ENCODE results near the gene ARHGAP28. TPM values are rescaled to one million over a fixed set of nuclear protein-coding genes. Genes with fewer than 3 reads are reported as not detected.

The ARHGAP28 gene
- total and polyA plus RNA-seq, 2 experiments from 2014 or later, result 13.6 to 23.7 TPM

DNA sequence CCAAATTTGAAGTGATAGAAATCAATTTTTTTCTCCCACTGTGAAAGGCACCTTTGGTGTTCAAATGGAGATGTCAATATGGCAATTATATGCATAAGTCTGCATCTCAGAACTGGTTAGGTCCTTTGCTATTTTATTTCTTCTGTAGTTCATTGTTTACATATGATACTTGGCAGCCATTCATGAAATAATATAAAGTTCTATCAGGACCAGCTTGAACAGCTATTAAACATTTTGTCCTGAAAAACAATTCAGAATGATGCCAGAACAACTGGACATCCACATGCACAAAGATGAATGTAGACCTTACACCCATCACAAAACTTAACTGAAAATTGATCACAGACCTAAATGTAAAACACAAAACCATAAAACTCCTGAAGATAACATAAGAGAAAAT, 41.8 kb upstream of the ARHGAP28 start:
- H3K27ac ChIP-seq, result no peak overlapping the region
- TF ChIP-seq, protein P1, sequence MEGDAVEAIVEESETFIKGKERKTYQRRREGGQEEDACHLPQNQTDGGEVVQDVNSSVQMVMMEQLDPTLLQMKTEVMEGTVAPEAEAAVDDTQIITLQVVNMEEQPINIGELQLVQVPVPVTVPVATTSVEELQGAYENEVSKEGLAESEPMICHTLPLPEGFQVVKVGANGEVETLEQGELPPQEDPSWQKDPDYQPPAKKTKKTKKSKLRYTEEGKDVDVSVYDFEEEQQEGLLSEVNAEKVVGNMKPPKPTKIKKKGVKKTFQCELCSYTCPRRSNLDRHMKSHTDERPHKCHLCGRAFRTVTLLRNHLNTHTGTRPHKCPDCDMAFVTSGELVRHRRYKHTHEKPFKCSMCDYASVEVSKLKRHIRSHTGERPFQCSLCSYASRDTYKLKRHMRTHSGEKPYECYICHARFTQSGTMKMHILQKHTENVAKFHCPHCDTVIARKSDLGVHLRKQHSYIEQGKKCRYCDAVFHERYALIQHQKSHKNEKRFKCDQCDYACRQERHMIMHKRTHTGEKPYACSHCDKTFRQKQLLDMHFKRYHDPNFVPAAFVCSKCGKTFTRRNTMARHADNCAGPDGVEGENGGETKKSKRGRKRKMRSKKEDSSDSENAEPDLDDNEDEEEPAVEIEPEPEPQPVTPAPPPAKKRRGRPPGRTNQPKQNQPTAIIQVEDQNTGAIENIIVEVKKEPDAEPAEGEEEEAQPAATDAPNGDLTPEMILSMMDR (IDR thresholded peaks at IDR 0.05; ENCODE audit: low read depth, low read length), result no peak
- no peaks in the 10 kb centered on the region for H3K9me3 ChIP-seq (ENCODE audit: low read depth)
- no peaks in the 10 kb centered on the region for H3K36me3 ChIP-seq
- DNase-seq (ENCODE audit: low read depth in 1 of 2, low spot score in 1 of 2), result no peak
- H3K27me3 ChIP-seq, result no peaks in the 10 kb centered on the region
- no peak overlapping the region for H3K4me3 ChIP-seq
- H3K4me1 ChIP-seq (ENCODE audit: low read depth), result no peaks in the 10 kb centered on the region

DNA sequence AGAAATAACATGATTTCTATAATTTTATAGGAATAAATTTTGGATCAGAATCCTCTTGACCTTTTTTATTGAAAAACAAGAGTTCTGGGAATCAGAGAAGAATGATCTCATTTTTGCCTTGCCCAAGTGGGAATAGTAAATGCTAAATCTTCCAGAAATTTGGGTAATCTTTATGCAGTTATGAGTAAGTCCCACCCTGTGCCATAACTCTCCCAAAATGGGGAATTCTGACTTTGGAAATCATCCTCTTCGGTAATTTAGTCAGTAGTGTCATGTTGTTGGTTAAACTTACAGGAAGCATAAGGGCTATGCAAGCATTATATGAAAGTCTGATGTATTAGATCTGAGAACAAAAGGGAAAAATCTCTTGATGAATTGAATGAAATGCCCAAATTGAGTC, 20.6 kb upstream of the ARHGAP28 start:
- no peak overlapping the region for H3K4me3 ChIP-seq
- TF ChIP-seq, protein P1 (IDR thresholded peaks at IDR 0.05; ENCODE audit: low read depth, low read length), result no peak
- H3K4me1 ChIP-seq (ENCODE audit: low read depth), result no peaks in the 10 kb centered on the region
- H3K9me3 ChIP-seq (ENCODE audit: low read depth), result no peaks in the 10 kb centered on the region
- no peaks in the 10 kb centered on the region for H3K27me3 ChIP-seq
- H3K27ac ChIP-seq, result no peak overlapping the region
- no peak for DNase-seq (ENCODE audit: low read depth in 1 of 2, low spot score in 1 of 2)
- no peaks in the 10 kb centered on the region for H3K36me3 ChIP-seq

DNA sequence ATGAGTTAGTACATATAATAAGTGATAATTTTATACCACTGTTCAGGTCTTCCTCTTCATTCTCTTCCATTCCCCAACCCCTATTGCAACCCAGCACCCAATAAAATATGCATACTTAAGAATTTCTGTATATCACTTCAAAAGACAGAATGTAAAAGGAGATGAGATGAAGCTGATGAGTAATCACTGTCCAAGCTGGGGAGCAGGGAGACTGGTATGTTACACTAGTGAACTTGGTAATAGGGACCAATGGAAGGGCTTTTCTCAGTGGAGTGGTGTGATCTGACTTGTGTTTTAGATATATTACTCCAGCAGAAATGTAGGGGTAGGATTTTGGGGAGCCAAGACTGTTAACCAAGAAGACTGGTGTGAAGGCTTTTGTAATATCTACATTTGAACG, 18.0 kb upstream of the ARHGAP28 start:
- TF ChIP-seq, protein P1 (IDR thresholded peaks at IDR 0.05; ENCODE audit: low read depth, low read length), result no peak
- no peaks in the 10 kb centered on the region for H3K27me3 ChIP-seq
- H3K36me3 ChIP-seq, result no peaks in the 10 kb centered on the region
- no peak for DNase-seq (ENCODE audit: low read depth in 1 of 2, low spot score in 1 of 2)
- no peaks in the 10 kb centered on the region for H3K9me3 ChIP-seq (ENCODE audit: low read depth)
- H3K4me3 ChIP-seq, result no peak overlapping the region
- no peak overlapping the region for H3K27ac ChIP-seq
- H3K4me1 ChIP-seq (ENCODE audit: low read depth), result no peaks in the 10 kb centered on the region

GRCh38 chr18:6712401-6712800, 17.1 kb upstream of the ARHGAP28 start:
- no peak for DNase-seq (ENCODE audit: low read depth in 1 of 2, low spot score in 1 of 2)
- TF ChIP-seq, protein P1 (IDR thresholded peaks at IDR 0.05; ENCODE audit: low read depth, low read length), result no peak
- no peak overlapping the region for H3K27ac ChIP-seq

DNA sequence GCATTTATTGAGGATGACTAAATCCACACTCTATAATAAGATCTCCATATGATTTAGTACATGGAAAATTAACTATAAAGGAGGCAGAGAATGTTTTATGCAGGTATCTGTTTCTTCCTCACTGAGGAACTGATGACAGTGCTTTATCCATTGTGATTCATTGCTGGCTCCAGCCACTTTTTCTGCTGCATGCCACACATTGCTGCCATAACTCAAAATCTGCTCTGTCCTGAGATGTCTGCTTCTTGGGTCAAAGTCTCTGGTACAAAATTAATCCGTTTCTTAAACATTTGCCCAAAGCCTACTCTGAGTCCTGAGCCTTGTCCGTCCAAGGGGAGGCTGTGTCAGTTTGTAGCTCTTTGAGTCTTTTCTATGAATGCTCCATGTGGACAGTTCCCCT, 15.5 kb upstream of the ARHGAP28 start:
- Histone ChIP-seq H3K4me3 (no peak overlapping the region), H3K4me1 (ENCODE audit: low read depth) (no peaks in the 10 kb centered on the region), H3K27ac (no peak overlapping the region), H3K27me3 (no peaks in the 10 kb centered on the region), H3K36me3 (no peaks in the 10 kb centered on the region), H3K9me3 (ENCODE audit: low read depth) (no peaks in the 10 kb centered on the region)
- TF ChIP-seq, protein P1 (IDR thresholded peaks at IDR 0.05; ENCODE audit: low read depth, low read length), result no peak
- DNase-seq (ENCODE audit: low read depth in 1 of 2, low spot score in 1 of 2), result no peak

More at GRCh38 chr18:6712401-6712800, 17.1 kb upstream of the ARHGAP28 start:
- no peaks in the 10 kb centered on the region for H3K27me3 ChIP-seq
- H3K36me3 ChIP-seq, result no peaks in the 10 kb centered on the region
- H3K4me3 ChIP-seq, result no peak overlapping the region
- no peaks in the 10 kb centered on the region for H3K9me3 ChIP-seq (ENCODE audit: low read depth)
- H3K4me1 ChIP-seq (ENCODE audit: low read depth), result no peaks in the 10 kb centered on the region

DNA sequence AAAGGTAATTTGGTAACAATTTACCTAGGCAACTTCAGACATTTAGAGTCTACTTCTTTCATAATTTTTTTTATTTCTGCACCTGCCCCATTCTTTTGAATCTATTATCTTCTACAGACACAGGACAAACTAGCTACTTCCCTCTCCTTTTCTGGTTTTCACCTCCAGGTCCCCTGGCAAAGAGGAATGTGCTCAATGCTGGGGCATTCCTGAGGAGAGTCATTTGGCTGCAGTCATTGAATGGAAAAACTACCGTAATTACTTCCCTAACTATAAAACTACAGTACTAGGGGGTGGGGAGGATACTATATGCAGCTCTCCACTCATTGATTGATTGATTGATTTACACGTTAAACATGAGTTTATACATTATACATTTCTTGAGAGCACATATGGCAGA, 11.2 kb upstream of the ARHGAP28 start:
- Histone ChIP-seq H3K4me1 (ENCODE audit: low read depth) (no peaks in the 10 kb centered on the region), H3K27me3 (no peaks in the 10 kb centered on the region), H3K9me3 (ENCODE audit: low read depth) (no peaks in the 10 kb centered on the region), H3K36me3 (no peaks in the 10 kb centered on the region), H3K4me3 (no peak overlapping the region), H3K27ac (no peak overlapping the region)
- no peak for DNase-seq (ENCODE audit: low read depth in 1 of 2, low spot score in 1 of 2)
- TF ChIP-seq, protein P1 (IDR thresholded peaks at IDR 0.05; ENCODE audit: low read depth, low read length), result no peak

Measured in cardiac muscle cell (in vitro differentiated cells and primary cell).